ENCODE data around the gene KCNJ9.

DNA sequence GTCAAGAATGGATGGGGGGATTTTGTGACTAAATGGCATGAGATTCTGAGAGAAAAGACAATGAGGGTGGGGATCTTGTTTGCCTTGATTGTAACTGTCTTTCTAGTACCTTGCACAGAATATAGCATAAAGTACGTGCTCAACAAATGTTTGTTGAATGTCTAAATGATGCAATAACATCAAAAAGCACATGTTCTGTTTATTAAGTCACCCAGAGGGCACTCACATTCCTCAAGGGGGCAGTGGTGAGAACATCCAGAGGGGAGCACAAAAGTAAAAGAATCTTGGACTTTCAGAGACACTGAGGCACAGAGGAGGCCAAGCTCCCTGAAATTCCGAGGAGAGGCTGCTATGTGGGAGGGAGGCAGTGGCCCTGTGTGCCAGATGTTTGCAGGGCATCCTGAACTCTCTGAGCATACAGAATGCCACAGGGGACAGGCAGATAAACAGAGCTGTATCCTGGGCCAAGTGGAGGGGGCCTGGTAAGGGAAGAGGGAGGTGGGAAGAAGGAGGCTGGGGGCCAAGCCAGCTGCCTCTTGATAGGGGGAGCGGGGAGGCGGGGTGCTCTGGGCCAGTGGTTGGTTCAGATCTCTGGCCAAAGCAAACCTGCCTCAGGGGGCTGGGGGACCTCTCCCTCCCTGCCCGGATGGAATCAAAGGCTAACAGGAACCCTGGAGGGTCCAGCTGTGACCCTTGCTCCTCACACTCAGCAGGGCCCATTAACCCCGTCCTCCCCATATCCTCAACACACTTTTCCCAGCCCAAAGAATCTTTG lies 27.7 kb downstream of the KCNJ9 start:
- TF ChIP-seq, protein P1, sequence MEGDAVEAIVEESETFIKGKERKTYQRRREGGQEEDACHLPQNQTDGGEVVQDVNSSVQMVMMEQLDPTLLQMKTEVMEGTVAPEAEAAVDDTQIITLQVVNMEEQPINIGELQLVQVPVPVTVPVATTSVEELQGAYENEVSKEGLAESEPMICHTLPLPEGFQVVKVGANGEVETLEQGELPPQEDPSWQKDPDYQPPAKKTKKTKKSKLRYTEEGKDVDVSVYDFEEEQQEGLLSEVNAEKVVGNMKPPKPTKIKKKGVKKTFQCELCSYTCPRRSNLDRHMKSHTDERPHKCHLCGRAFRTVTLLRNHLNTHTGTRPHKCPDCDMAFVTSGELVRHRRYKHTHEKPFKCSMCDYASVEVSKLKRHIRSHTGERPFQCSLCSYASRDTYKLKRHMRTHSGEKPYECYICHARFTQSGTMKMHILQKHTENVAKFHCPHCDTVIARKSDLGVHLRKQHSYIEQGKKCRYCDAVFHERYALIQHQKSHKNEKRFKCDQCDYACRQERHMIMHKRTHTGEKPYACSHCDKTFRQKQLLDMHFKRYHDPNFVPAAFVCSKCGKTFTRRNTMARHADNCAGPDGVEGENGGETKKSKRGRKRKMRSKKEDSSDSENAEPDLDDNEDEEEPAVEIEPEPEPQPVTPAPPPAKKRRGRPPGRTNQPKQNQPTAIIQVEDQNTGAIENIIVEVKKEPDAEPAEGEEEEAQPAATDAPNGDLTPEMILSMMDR (IDR thresholded peaks at IDR 0.05; ENCODE audit: low read depth, low read length, poor library complexity, severe bottlenecking), result peak; percentile 73
- no peak for TF ChIP-seq EZH2phosphoT487 (IDR thresholded peaks at IDR 0.05; ENCODE audit: borderline replicate concordance, low read length)
